NB4 (cell line): ENCODE results near the gene SERPINH1.

ENCODE experiments used
- MAX ChIP-seq: IDR thresholded peaks from 2 replicates; pipeline ENCODE4 v1.6.1; 2011; ENCODE audit warnings: low read depth, low read length
- MYC ChIP-seq: IDR thresholded peaks from 2 replicates; pipeline ENCODE4 v1.6.1; 2011; ENCODE audit warnings: low read depth, low read length
- POLR2A ChIP-seq: IDR thresholded peaks from 2 replicates; pipeline ENCODE4 v1.6.1; 2011; ENCODE audit warnings: mild to moderate bottlenecking; ENCODE audit not compliant: insufficient read length; ENCODE audit errors: extremely low read depth
- TF ChIP-seq, protein P1 (sequence below): IDR thresholded peaks from one replicate; pipeline ENCODE4 v1.5.1; 2012; ENCODE audit warnings: low read depth, low read length

- TF ChIP-seq, protein P1, sequence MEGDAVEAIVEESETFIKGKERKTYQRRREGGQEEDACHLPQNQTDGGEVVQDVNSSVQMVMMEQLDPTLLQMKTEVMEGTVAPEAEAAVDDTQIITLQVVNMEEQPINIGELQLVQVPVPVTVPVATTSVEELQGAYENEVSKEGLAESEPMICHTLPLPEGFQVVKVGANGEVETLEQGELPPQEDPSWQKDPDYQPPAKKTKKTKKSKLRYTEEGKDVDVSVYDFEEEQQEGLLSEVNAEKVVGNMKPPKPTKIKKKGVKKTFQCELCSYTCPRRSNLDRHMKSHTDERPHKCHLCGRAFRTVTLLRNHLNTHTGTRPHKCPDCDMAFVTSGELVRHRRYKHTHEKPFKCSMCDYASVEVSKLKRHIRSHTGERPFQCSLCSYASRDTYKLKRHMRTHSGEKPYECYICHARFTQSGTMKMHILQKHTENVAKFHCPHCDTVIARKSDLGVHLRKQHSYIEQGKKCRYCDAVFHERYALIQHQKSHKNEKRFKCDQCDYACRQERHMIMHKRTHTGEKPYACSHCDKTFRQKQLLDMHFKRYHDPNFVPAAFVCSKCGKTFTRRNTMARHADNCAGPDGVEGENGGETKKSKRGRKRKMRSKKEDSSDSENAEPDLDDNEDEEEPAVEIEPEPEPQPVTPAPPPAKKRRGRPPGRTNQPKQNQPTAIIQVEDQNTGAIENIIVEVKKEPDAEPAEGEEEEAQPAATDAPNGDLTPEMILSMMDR: no peak
- TF ChIP-seq POLR2A (no peak), MAX (no peak), MYC (no peak)
These were observed 3.3 kb downstream of the SERPINH1 start for GRCh38 chr11:75565221-75565814.
